ENCODE results near the gene PABPC3. TPM values are rescaled to one million over a fixed set of nuclear protein-coding genes. Genes with fewer than 3 reads are reported as not detected.

The PABPC3 gene
- total RNA-seq, 1 donor from 2014 or later: 0.45 TPM

- FAIRE-seq (no peak), DNase-seq (ENCODE audit: low read depth) (no peak)
- no peaks in the 10 kb centered on the region for H3K4me1 Mint-ChIP-seq (ENCODE audit: low read depth, unreplicated experiment)
- no peak overlapping the region for H3K4me3 ChIP-seq (ENCODE audit: insufficient read depth, low read depth, low read length)
- H2AFZ ChIP-seq (ENCODE audit: low read depth, low read length): no peak overlapping the region
- H3K9ac ChIP-seq (ENCODE audit: low read length): no peak overlapping the region
- TF ChIP-seq EZH2 (IDR thresholded peaks at IDR 0.05; ENCODE audit: insufficient read depth, low read length): no peak
- TF ChIP-seq CTCF (IDR thresholded peaks at IDR 0.05; ENCODE audit: insufficient read depth, low read depth, low read length): no peak
- H3K79me2 ChIP-seq (ENCODE audit: insufficient read depth, low read length): no peaks in the 10 kb centered on the region
- no peaks in the 10 kb centered on the region for H4K20me1 ChIP-seq (ENCODE audit: insufficient read depth, low read length)
- H3K4me2 ChIP-seq (ENCODE audit: low read length): no peak overlapping the region
- H3K27ac ChIP-seq (ENCODE audit: low read depth, low read length): no peak overlapping the region
- no peak overlapping the region for H3K4me3 Mint-ChIP-seq (ENCODE audit: unreplicated experiment)
- no peak overlapping the region for H3K27ac Mint-ChIP-seq (ENCODE audit: unreplicated experiment)
- H3K27me3 Mint-ChIP-seq (ENCODE audit: low read depth, unreplicated experiment): peaks cover 23% of the 10 kb centered on the region
- H3K36me3 ChIP-seq (ENCODE audit: insufficient read depth, low read length): no peaks in the 10 kb centered on the region
- H3K9me3 ChIP-seq (ENCODE audit: insufficient read depth, low read depth, low read length): no peaks in the 10 kb centered on the region
- H3K36me3 Mint-ChIP-seq (ENCODE audit: low read depth, unreplicated experiment): no peaks in the 10 kb centered on the region
- H3K9me3 Mint-ChIP-seq (ENCODE audit: unreplicated experiment): peaks cover 13% of the 10 kb centered on the region
- peaks cover 6% of the 10 kb centered on the region for H3K27me3 ChIP-seq (ENCODE audit: insufficient read depth, low read length)
- no peaks in the 10 kb centered on the region for H3K4me1 ChIP-seq (ENCODE audit: insufficient read depth, low read length)
Observed at GRCh38 chr13:25136880-25137787, 41.2 kb downstream of the PABPC3 start.

- no peaks in the 10 kb centered on the region for H4K20me1 ChIP-seq (ENCODE audit: insufficient read depth, low read length)
- no peak overlapping the region for H3K4me3 ChIP-seq (ENCODE audit: insufficient read depth, low read depth, low read length)
- Mint-ChIP-seq H3K4me1 (ENCODE audit: low read depth, unreplicated experiment) (no peaks in the 10 kb centered on the region), H3K4me3 (ENCODE audit: unreplicated experiment) (no peak overlapping the region), H3K36me3 (ENCODE audit: low read depth, unreplicated experiment) (no peaks in the 10 kb centered on the region), H3K9me3 (ENCODE audit: unreplicated experiment) (peaks cover 13% of the 10 kb centered on the region), H3K27ac (ENCODE audit: unreplicated experiment) (no peak overlapping the region), H3K27me3 (ENCODE audit: low read depth, unreplicated experiment) (peaks cover 22% of the 10 kb centered on the region)
- no peak overlapping the region for H3K9ac ChIP-seq (ENCODE audit: low read length)
- no peak for FAIRE-seq
- H3K4me2 ChIP-seq (ENCODE audit: low read length): no peak overlapping the region
- H3K27ac ChIP-seq (ENCODE audit: low read depth, low read length): no peak overlapping the region
- no peaks in the 10 kb centered on the region for H3K9me3 ChIP-seq (ENCODE audit: insufficient read depth, low read depth, low read length)
- no peak overlapping the region for H2AFZ ChIP-seq (ENCODE audit: low read depth, low read length)
- no peak for TF ChIP-seq EZH2 (IDR thresholded peaks at IDR 0.05; ENCODE audit: insufficient read depth, low read length)
- TF ChIP-seq CTCF (IDR thresholded peaks at IDR 0.05; ENCODE audit: insufficient read depth, low read depth, low read length): no peak
- no peaks in the 10 kb centered on the region for H3K36me3 ChIP-seq (ENCODE audit: insufficient read depth, low read length)
- no peaks in the 10 kb centered on the region for H3K79me2 ChIP-seq (ENCODE audit: insufficient read depth, low read length)
- no peaks in the 10 kb centered on the region for H3K4me1 ChIP-seq (ENCODE audit: insufficient read depth, low read length)
- no peak for DNase-seq (ENCODE audit: low read depth)
- H3K27me3 ChIP-seq (ENCODE audit: insufficient read depth, low read length): peaks cover 6% of the 10 kb centered on the region
Observed at GRCh38 chr13:25137788-25138115, 41.8 kb downstream of the PABPC3 start.

- H3K4me3 Mint-ChIP-seq (ENCODE audit: unreplicated experiment): no peak overlapping the region
- Histone ChIP-seq H3K4me1 (ENCODE audit: insufficient read depth, low read length) (no peaks in the 10 kb centered on the region), H3K4me3 (ENCODE audit: insufficient read depth, low read depth, low read length) (no peak overlapping the region), H3K79me2 (ENCODE audit: insufficient read depth, low read length) (no peaks in the 10 kb centered on the region), H4K20me1 (ENCODE audit: insufficient read depth, low read length) (no peaks in the 10 kb centered on the region), H3K27ac (ENCODE audit: low read depth, low read length) (no peak overlapping the region), H3K36me3 (ENCODE audit: insufficient read depth, low read length) (no peaks in the 10 kb centered on the region), H3K27me3 (ENCODE audit: insufficient read depth, low read length) (peaks cover 6% of the 10 kb centered on the region), H3K9ac (ENCODE audit: low read length) (no peak overlapping the region), H3K9me3 (ENCODE audit: insufficient read depth, low read depth, low read length) (no peaks in the 10 kb centered on the region), H2AFZ (ENCODE audit: low read depth, low read length) (no peak overlapping the region), H3K4me2 (ENCODE audit: low read length) (no peak overlapping the region)
- H3K4me1 Mint-ChIP-seq (ENCODE audit: low read depth, unreplicated experiment): no peaks in the 10 kb centered on the region
- DNase-seq (ENCODE audit: low read depth) (no peak), FAIRE-seq (no peak)
- TF ChIP-seq CTCF (IDR thresholded peaks at IDR 0.05; ENCODE audit: insufficient read depth, low read depth, low read length) (no peak), EZH2 (IDR thresholded peaks at IDR 0.05; ENCODE audit: insufficient read depth, low read length) (no peak)
- no peak overlapping the region for H3K27ac Mint-ChIP-seq (ENCODE audit: unreplicated experiment)
- H3K27me3 Mint-ChIP-seq (ENCODE audit: low read depth, unreplicated experiment): peaks cover 18% of the 10 kb centered on the region
- no peaks in the 10 kb centered on the region for H3K36me3 Mint-ChIP-seq (ENCODE audit: low read depth, unreplicated experiment)
- peaks cover 7% of the 10 kb centered on the region for H3K9me3 Mint-ChIP-seq (ENCODE audit: unreplicated experiment)
Observed at GRCh38 chr13:25141042-25141441, 45.1 kb downstream of the PABPC3 start.

All from astrocyte (in vitro differentiated cells and primary cell).